OCI-LY3 (cell line): Measurements from ENCODE around the gene RAB23.

ENCODE experiments used
- CTCF ChIP-seq: fragments of 200-600, 300-600 bp; sonication (generic); IDR thresholded peaks from 2 replicates; pipeline ENCODE4 v1.5.1; 2014; ENCODE audit warnings: antibody characterized with exemption, low read length, low read depth
- EZH2phosphoT487 ChIP-seq: fragments of 200-600 bp; shearing (Covaris generic); IDR thresholded peaks from 2 replicates; pipeline ENCODE4 v1.6.1; 2018; ENCODE audit warnings: antibody characterized with exemption, mixed run types, low read depth

GRCh38 chr6:57246307-57246706 lies 24.2 kb upstream of the RAB23 start:
- TF ChIP-seq CTCF (no peak), EZH2phosphoT487 (no peak)
